T-helper 2 cell treated with Interferon-gamma antibody and Interleukin-4, amounts not matched to agents 5 μg/mL and 100 μg/mL, for 36 hours (primary cell): ENCODE data around the gene TBCK.
"Not testable (repeated sequence)": the region's sequence is repeated elsewhere in the genome, so short reads cannot be mapped to it uniquely, and the experiment has no call there.

ENCODE experiments used
- DNase-seq: peaks from one replicate; pipeline ENCODE4 v3.0.0; 2021; ENCODE audit warnings: low spot score
- H3K27ac Mint-ChIP-seq: one replicate; pipeline ENCODE4 v1.8.0; 2021; ENCODE audit warnings: mild to moderate bottlenecking, mixed read lengths
- H3K27me3 Mint-ChIP-seq: one replicate; pipeline ENCODE4 v1.8.0; 2021; ENCODE audit warnings: low read depth, mixed read lengths
- H3K36me3 Mint-ChIP-seq: one replicate; pipeline ENCODE4 v1.8.0; 2021; ENCODE audit warnings: low read depth, mixed read lengths
- H3K4me1 Mint-ChIP-seq: one replicate; pipeline ENCODE4 v1.8.0; 2021; ENCODE audit warnings: low read depth, mixed read lengths
- H3K4me3 Mint-ChIP-seq: one replicate; pipeline ENCODE4 v1.8.0; 2022; ENCODE audit warnings: mild to moderate bottlenecking, moderate library complexity, mixed read lengths
- H3K9me3 Mint-ChIP-seq: one replicate; pipeline ENCODE4 v1.8.0; 2021; ENCODE audit warnings: mixed read lengths

The TBCK gene

GRCh38 chr4:106126062-106126461 lies 189.9 kb downstream of the TBCK start:
- DNase-seq = no peak
- H3K27me3 Mint-ChIP-seq = no peaks in the 10 kb centered on the region
- H3K9me3 Mint-ChIP-seq = peaks cover 6% of the 10 kb centered on the region
- no peak overlapping the region for H3K4me3 Mint-ChIP-seq
- H3K27ac Mint-ChIP-seq = no peak overlapping the region
- peaks cover 2% of the 10 kb centered on the region for H3K4me1 Mint-ChIP-seq
- H3K36me3 Mint-ChIP-seq = peaks cover 5% of the 10 kb centered on the region

DNA sequence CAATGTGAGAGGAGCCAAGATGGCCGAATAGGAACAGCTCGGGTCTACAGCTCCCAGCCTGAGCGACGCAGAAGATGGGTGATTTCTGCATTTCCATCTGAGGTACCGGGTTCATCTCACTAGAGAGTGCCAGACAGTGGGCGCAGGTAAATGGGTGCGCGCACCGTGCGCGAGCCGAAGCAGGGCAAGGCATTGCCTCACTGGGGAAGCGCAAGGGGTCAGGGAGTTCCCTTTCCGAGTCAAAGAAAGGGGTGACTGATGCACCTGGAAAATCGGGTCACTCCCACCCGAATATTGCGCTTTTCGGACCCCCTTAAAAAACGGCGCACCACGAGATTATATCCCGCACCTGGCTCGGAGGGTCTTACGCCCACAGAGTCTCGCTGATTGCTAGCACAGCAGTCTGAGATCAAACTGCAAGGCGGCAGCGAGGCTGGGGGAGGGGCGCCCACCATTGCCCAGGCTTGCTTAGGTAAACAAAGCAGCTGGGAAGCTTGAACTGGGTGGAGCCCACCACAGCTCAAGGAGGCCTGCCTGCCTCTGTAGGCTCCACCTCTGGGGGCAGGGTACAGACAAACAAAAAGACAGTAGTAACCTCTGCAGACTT lies 196.0 kb downstream of the TBCK start:
- H3K36me3 Mint-ChIP-seq = peaks cover 11% of the 10 kb centered on the region
- not testable (repeated sequence) for H3K4me1 Mint-ChIP-seq, DNase-seq, H3K27ac Mint-ChIP-seq, H3K27me3 Mint-ChIP-seq, H3K4me3 Mint-ChIP-seq, H3K9me3 Mint-ChIP-seq

- no peaks in the 10 kb centered on the region for H3K27me3 Mint-ChIP-seq
- H3K27ac Mint-ChIP-seq = no peak overlapping the region
- DNase-seq = no peak
- no peak overlapping the region for H3K4me3 Mint-ChIP-seq
- H3K9me3 Mint-ChIP-seq = peaks cover 13% of the 10 kb centered on the region
- peaks cover 26% of the 10 kb centered on the region for H3K36me3 Mint-ChIP-seq
- no peaks in the 10 kb centered on the region for H3K4me1 Mint-ChIP-seq
Observed at GRCh38 chr4:106116025-106116424, 200.0 kb downstream of the TBCK start.

DNA sequence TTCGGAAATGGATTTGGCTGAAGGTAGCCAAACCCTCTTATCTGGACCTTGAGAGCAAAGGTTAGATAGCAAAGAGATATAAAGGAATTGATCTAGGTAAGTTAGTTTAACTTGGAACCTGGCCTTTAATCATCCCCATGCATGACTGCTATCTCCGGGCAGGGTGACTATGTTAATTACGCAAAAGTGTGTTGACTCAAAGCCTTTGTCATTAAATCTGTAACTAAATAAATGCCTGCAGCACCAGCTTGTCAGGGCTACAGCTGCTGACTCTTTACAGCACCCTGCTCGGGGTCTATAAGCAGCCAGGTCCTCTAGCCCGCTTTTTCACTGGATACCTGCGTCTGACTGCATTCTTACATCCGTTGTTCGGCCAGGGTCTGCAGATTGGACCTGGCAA lies 201.7 kb downstream of the TBCK start:
- H3K4me1 Mint-ChIP-seq = no peaks in the 10 kb centered on the region
- H3K27me3 Mint-ChIP-seq = no peaks in the 10 kb centered on the region
- peaks cover 29% of the 10 kb centered on the region for H3K36me3 Mint-ChIP-seq
- H3K4me3 Mint-ChIP-seq = no peak overlapping the region
- DNase-seq = no peak
- H3K9me3 Mint-ChIP-seq = peaks cover 20% of the 10 kb centered on the region
- no peak overlapping the region for H3K27ac Mint-ChIP-seq

DNA sequence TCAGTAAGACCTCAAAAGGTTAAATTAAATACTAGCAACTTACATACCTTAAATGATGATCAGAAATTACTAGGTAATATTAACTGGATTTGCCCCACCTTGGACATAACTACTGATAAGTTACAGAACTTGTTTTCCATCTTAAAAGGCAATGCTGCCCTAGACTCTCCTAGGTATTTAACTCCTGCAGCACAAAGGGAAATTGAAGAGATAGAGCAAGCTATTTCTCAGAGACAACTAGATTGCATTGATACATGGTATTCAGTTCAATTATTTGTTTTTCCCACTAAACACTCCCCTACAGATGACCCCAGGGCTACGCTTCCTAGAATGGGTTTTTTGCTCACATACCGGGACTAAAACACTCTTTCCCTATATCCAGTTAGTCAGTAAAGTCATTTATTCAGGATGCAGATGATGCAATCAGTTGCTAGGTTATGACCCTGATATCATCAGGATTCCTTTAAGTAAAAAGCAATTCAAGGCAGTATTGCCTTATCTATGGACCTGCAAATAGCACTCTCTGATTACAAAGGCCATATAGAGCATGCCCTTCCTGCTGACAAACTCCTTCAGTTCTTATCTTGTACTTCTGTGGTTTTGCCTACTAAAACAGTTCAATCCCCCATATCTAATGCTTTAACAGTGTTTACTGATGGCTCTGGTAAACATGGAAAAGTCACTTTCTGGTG lies 204.1 kb downstream of the TBCK start:
- not testable (repeated sequence) for H3K4me3 Mint-ChIP-seq, H3K27me3 Mint-ChIP-seq, DNase-seq, H3K27ac Mint-ChIP-seq, H3K4me1 Mint-ChIP-seq
- Mint-ChIP-seq H3K9me3 (peaks cover 36% of the 10 kb centered on the region), H3K36me3 (peaks cover 45% of the 10 kb centered on the region)

DNA sequence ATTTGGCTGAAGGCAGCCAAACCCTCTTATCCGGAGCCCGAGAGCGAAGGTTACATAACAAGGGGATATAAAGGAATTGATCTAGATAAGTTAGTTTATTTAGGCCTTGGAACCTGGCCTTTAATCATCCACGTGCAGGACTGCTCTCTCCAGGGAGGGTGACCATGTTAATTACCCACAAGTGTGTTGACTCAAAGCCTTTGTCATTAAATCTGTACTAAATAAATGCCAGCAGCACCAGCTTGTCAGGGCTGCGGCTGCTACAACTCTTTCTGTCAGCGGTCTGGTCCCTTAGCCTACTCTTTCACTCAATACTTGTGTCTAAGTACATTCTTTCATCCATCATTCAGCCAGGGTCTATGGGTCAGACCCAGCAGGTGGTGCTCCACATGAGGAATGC lies 206.1 kb downstream of the TBCK start:
- Mint-ChIP-seq H3K27me3 (no peaks in the 10 kb centered on the region), H3K27ac (no peak overlapping the region), H3K4me3 (no peak overlapping the region), H3K4me1 (no peaks in the 10 kb centered on the region), H3K36me3 (peaks cover 45% of the 10 kb centered on the region), H3K9me3 (peaks cover 47% of the 10 kb centered on the region)
- no peak for DNase-seq

DNA sequence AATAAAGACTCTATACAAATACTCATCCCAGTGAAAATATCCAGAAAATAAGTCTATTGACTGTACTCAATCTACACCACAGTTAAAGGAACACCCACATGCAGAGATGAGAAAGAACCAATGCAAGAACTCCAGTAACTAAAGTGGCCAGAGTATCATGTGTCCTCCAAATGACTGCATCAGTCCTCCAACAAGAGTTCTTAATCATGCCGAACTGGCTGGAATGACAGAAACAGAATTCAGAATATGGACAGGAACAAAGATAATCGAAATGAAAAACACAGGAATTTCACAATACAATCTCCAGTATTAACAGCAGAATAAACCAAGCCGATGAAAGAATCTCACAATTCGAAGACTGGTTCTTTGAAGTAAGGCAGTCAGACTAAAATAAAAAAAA lies 210.3 kb downstream of the TBCK start:
- Mint-ChIP-seq H3K36me3 (peaks cover 28% of the 10 kb centered on the region), H3K4me3 (no peak overlapping the region), H3K27me3 (no peaks in the 10 kb centered on the region), H3K9me3 (peaks cover 34% of the 10 kb centered on the region), H3K27ac (no peak overlapping the region), H3K4me1 (no peaks in the 10 kb centered on the region)
- DNase-seq = no peak

- Mint-ChIP-seq H3K27me3 (no peaks in the 10 kb centered on the region), H3K27ac (no peak overlapping the region), H3K36me3 (peaks cover 25% of the 10 kb centered on the region), H3K9me3 (peaks cover 28% of the 10 kb centered on the region), H3K4me3 (no peak overlapping the region), H3K4me1 (no peaks in the 10 kb centered on the region)
- DNase-seq = no peak
Observed at GRCh38 chr4:106104276-106104675, 211.7 kb downstream of the TBCK start.

DNA sequence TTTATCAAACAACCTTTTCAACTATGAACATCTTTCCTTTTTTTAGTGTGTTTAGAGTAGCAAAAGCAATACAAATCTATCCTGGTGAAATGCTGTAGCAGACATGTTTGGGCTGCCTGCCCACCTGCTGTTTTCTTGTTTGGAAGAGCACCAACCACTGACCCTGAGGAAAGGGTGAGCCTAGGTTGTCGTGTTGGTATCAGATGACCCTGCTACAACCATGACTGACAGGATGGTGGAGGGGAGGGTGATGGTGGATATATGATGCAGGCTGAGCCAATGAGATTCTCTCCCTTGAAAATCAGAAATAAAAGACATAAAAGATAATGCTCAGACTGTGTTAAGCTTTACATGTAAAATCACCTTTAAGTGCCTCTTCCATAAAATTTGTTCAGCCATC lies 219.6 kb downstream of the TBCK start:
- no peaks in the 10 kb centered on the region for H3K4me1 Mint-ChIP-seq
- peaks cover 5% of the 10 kb centered on the region for H3K9me3 Mint-ChIP-seq
- H3K36me3 Mint-ChIP-seq = peaks cover 12% of the 10 kb centered on the region
- no peak overlapping the region for H3K27ac Mint-ChIP-seq
- DNase-seq = no peak
- H3K4me3 Mint-ChIP-seq = no peak overlapping the region
- no peaks in the 10 kb centered on the region for H3K27me3 Mint-ChIP-seq

- H3K4me1 Mint-ChIP-seq = no peaks in the 10 kb centered on the region
- peaks cover 15% of the 10 kb centered on the region for H3K9me3 Mint-ChIP-seq
- no peaks in the 10 kb centered on the region for H3K27me3 Mint-ChIP-seq
- H3K27ac Mint-ChIP-seq = no peak overlapping the region
- no peak overlapping the region for H3K4me3 Mint-ChIP-seq
- DNase-seq = no peak
- peaks cover 23% of the 10 kb centered on the region for H3K36me3 Mint-ChIP-seq
Observed at GRCh38 chr4:106095408-106095807, 220.6 kb downstream of the TBCK start.

- H3K9me3 Mint-ChIP-seq = peaks cover 23% of the 10 kb centered on the region
- peaks cover 27% of the 10 kb centered on the region for H3K36me3 Mint-ChIP-seq
- H3K4me1 Mint-ChIP-seq = no peaks in the 10 kb centered on the region
- no peaks in the 10 kb centered on the region for H3K27me3 Mint-ChIP-seq
- no peak overlapping the region for H3K27ac Mint-ChIP-seq
- H3K4me3 Mint-ChIP-seq = no peak overlapping the region
- DNase-seq = no peak
Observed at GRCh38 chr4:106092361-106093040, 223.5 kb downstream of the TBCK start.

DNA sequence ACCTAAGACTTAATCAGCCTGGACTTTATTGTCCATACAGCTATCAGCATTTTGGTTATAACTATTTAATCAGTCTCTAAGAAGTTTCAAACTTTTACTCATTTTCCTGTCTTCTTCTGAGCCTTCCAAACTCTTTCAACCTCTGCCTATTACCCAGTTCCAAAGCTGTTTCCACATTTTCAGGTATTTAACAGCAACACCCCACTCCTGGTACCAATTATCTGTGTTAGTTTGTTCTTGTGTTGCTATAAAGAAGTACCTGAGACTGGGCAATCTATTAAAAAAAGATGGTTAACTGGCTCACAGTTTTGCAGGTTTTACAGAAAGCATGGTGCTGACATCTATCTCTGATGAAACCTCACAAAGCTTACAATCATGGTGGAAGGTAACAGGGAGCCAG lies 225.2 kb downstream of the TBCK start:
- Mint-ChIP-seq H3K27ac (no peak overlapping the region), H3K9me3 (peaks cover 32% of the 10 kb centered on the region), H3K36me3 (peaks cover 28% of the 10 kb centered on the region), H3K4me1 (no peaks in the 10 kb centered on the region), H3K27me3 (no peaks in the 10 kb centered on the region), H3K4me3 (no peak overlapping the region)
- no peak for DNase-seq

DNA sequence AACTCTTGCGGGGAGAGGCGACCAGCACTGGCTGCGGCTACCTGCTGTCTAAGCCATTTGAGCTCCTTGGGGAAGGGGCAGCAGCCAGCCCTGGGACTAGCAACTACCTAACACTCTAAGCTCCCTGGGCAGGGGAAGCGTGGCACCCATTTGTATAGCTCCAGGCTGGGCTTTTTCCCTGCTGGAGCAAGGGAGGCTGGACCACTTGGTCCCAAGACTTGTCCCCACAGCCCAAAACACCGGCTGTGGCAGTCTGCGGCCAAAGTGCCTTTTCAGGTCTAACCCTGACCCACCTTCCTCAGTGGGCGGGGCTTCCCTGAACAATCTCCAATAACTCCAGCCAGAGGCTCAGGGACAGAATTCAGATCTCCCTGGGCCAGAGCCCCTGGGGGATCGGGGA lies 232.9 kb downstream of the TBCK start:
- Mint-ChIP-seq H3K4me1 (no peaks in the 10 kb centered on the region), H3K4me3 (no peak overlapping the region), H3K9me3 (peaks cover 51% of the 10 kb centered on the region), H3K36me3 (peaks cover 8% of the 10 kb centered on the region), H3K27me3 (no peaks in the 10 kb centered on the region), H3K27ac (no peak overlapping the region)
- DNase-seq = no peak

DNA sequence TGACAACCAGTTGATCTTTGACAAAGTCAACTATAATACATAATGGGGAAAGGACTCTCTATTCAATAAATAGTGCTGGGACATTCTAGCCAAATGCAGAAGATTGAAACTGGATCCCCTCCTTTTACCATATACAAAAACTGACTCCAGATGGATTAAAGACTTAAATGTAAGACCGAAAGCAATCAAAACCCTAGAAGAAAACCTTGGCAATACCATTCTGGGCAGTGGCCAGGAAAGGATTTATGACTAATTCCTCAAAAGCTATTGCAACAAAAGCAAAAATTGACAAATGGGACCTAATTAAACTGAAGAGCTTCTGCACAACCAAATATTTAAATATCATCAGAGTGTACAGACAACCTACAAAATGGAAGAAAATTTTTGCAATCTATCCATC lies 235.6 kb downstream of the TBCK start:
- Mint-ChIP-seq H3K4me1 (no peaks in the 10 kb centered on the region), H3K9me3 (peaks cover 61% of the 10 kb centered on the region), H3K4me3 (no peak overlapping the region), H3K27me3 (no peaks in the 10 kb centered on the region), H3K27ac (no peak overlapping the region), H3K36me3 (peaks cover 15% of the 10 kb centered on the region)
- no peak for DNase-seq
